Raji (cell line): ENCODE results near the gene IRF4.

Experiments
- POLR2A ChIP-seq: IDR thresholded peaks from 2 replicates; pipeline ENCODE4 v1.6.1; 2011; ENCODE audit warnings: low read depth, low read length, control low read depth; ENCODE audit not compliant: insufficient read depth

IRF4 gene

GRCh38 chr6:359261-360035, 32.1 kb upstream of the IRF4 start:
- TF ChIP-seq POLR2A = no peak

GRCh38 chr6:360349-360748, 31.2 kb upstream of the IRF4 start:
- TF ChIP-seq POLR2A = no peak

- TF ChIP-seq POLR2A = no peak
Measured at GRCh38 chr6:360764-361373, 30.7 kb upstream of the IRF4 start.

- TF ChIP-seq POLR2A = no peak
Measured at GRCh38 chr6:361411-362132, 30.0 kb upstream of the IRF4 start.

GRCh38 chr6:362231-362923, 29.2 kb upstream of the IRF4 start:
- no peak for TF ChIP-seq POLR2A

GRCh38 chr6:362924-363249, 28.7 kb upstream of the IRF4 start:
- no peak for TF ChIP-seq POLR2A

- TF ChIP-seq POLR2A = no peak
Measured at GRCh38 chr6:363291-363690, 28.3 kb upstream of the IRF4 start.

GRCh38 chr6:363909-364308, 27.6 kb upstream of the IRF4 start:
- no peak for TF ChIP-seq POLR2A

- peak; percentile 24; the same call in 1 of the 2 replicates for TF ChIP-seq POLR2A
Measured at GRCh38 chr6:364609-365540, 26.7 kb upstream of the IRF4 start.

GRCh38 chr6:365835-366234, 25.7 kb upstream of the IRF4 start:
- no peak for TF ChIP-seq POLR2A

GRCh38 chr6:366389-367297, 24.9 kb upstream of the IRF4 start:
- TF ChIP-seq POLR2A = no peak

GRCh38 chr6:367298-367794, 24.2 kb upstream of the IRF4 start:
- no peak for TF ChIP-seq POLR2A

- no peak for TF ChIP-seq POLR2A
Measured at GRCh38 chr6:367891-368630, 23.5 kb upstream of the IRF4 start.
